CD14-positive monocyte (primary cell): ENCODE results near the gene CD300E. TPM values are rescaled to one million over a fixed set of nuclear protein-coding genes. Genes with fewer than 3 reads are reported as not detected.
A peak's percentile ranks its signal among the peaks of the same experiment; 100 is the strongest.
"Not testable (repeated sequence)": the region's sequence is repeated elsewhere in the genome, so short reads cannot be mapped to it uniquely, and the experiment has no call there.

Experiments
- DNase-seq, 3 donors: peaks; one replicate each; pipeline ENCODE4 v3.0.0-alpha.2; 2011 to 2022
- H2AFZ ChIP-seq: 2 replicates; pipeline ENCODE4 v1.6.0; 2012; ENCODE audit warnings: mild to moderate bottlenecking, low read depth, low read length, inconsistent platforms; ENCODE audit not compliant: insufficient read depth, poor library complexity, severe bottlenecking
- H3K27ac ChIP-seq, 2 donors: 1 replicate in 1 of 2; 2 replicates in 1 of 2; pipeline ENCODE4 v1.5.1; 2012 to 2013; ENCODE audit warnings: low read length in 2 of 2, control low read depth in 1 of 2, inconsistent platforms in 1 of 2, low read depth in 1 of 2, mild to moderate bottlenecking in 1 of 2
- H3K27me3 ChIP-seq, 2 donors: one replicate each; pipeline versions ENCODE4 v1.6.0 to v1.6.1; 2011 to 2013; ENCODE audit warnings: low read length in 2 of 2; ENCODE audit not compliant: control insufficient read depth in 2 of 2, insufficient read depth in 2 of 2
- H3K36me3 ChIP-seq, 2 donors: replicated peaks in 1 of 2; 1 replicate in 1 of 2; 2 replicates in 1 of 2; pipeline versions ENCODE4 v1.5.1 to v1.6.1; 2012 to 2013; ENCODE audit warnings: low read length in 2 of 2, control low read depth in 1 of 2, inconsistent platforms in 1 of 2, mild to moderate bottlenecking in 1 of 2; ENCODE audit not compliant: insufficient read depth in 2 of 2, control insufficient read depth in 1 of 2
- H3K4me1 ChIP-seq, 2 donors: 1 replicate in 1 of 2; 2 replicates in 1 of 2; pipeline versions ENCODE4 v1.5.1 to v1.6.1; 2012 to 2013; ENCODE audit warnings: low read length in 2 of 2, control low read depth in 1 of 2, inconsistent platforms in 1 of 2, mild to moderate bottlenecking in 1 of 2, moderate library complexity in 1 of 2; ENCODE audit not compliant: insufficient read depth in 2 of 2, control insufficient read depth in 1 of 2
- H3K4me2 ChIP-seq: replicated peaks from 2 replicates; pipeline ENCODE3; 2012; ENCODE audit warnings: low read length, moderate library complexity, mild to moderate bottlenecking; ENCODE audit not compliant: poor library complexity, severe bottlenecking; ENCODE audit errors: extremely low read depth
- H3K4me3 ChIP-seq, 3 experiments: fragments of 200-600 bp in 1 of 3; sonication (generic) in 1 of 3; replicated peaks in 1 of 3; 1 replicate in 2 of 3; 2 replicates in 1 of 3; pipeline ENCODE4 v1.5.1; 2011 to 2013; ENCODE audit warnings: low read length in 3 of 3, mild to moderate bottlenecking in 3 of 3, control low read depth in 2 of 3, low read depth in 2 of 3, inconsistent platforms in 1 of 3, moderate library complexity in 1 of 3
- H3K79me2 ChIP-seq: 2 replicates; pipeline ENCODE4 v1.6.0; 2012; ENCODE audit warnings: mild to moderate bottlenecking, control low read depth, inconsistent platforms, low read length, moderate library complexity; ENCODE audit not compliant: insufficient read depth
- H3K9ac ChIP-seq: 2 replicates; pipeline ENCODE4 v1.6.0; 2017; ENCODE audit warnings: low read length, mild to moderate bottlenecking; ENCODE audit not compliant: insufficient read depth, poor library complexity, severe bottlenecking
- H3K9me3 ChIP-seq, 2 donors: replicated peaks in 1 of 2; 1 replicate in 1 of 2; 2 replicates in 1 of 2; pipeline versions ENCODE4 v1.5.1 to v1.6.1; 2012 to 2013; ENCODE audit warnings: low read length in 2 of 2, control low read depth in 1 of 2; ENCODE audit not compliant: control insufficient read depth in 1 of 2, insufficient read depth in 1 of 2
- H4K20me1 ChIP-seq: 2 replicates; pipeline ENCODE4 v1.6.0; 2012; ENCODE audit warnings: mild to moderate bottlenecking, low read length, control low read depth, moderate library complexity; ENCODE audit not compliant: insufficient read depth
- H3K27ac Mint-ChIP-seq, 7 donors: one replicate each; pipeline ENCODE4 v1.8.0; 2020; ENCODE audit warnings: mild to moderate bottlenecking in 7 of 7, mixed read lengths in 7 of 7, moderate library complexity in 6 of 7, inconsistent platforms in 2 of 7
- H3K27me3 Mint-ChIP-seq, 3 donors: one replicate each; pipeline ENCODE4 v1.8.0; 2021 to 2022; ENCODE audit warnings: low read depth in 3 of 3, mild to moderate bottlenecking in 3 of 3, mixed read lengths in 3 of 3, moderate library complexity in 3 of 3, inconsistent platforms in 1 of 3
- H3K36me3 Mint-ChIP-seq, 2 donors: one replicate each; pipeline ENCODE4 v1.8.0; 2020; ENCODE audit warnings: mixed read lengths in 2 of 2, inconsistent platforms in 1 of 2, mild to moderate bottlenecking in 1 of 2
- H3K4me1 Mint-ChIP-seq: one replicate; pipeline ENCODE4 v1.8.0; 2020; ENCODE audit warnings: mild to moderate bottlenecking, mixed read lengths
- H3K4me3 Mint-ChIP-seq, 2 donors: one replicate each; pipeline ENCODE4 v1.8.0; 2020; ENCODE audit warnings: mild to moderate bottlenecking in 2 of 2, mixed read lengths in 2 of 2, moderate library complexity in 1 of 2
- H3K9me3 Mint-ChIP-seq, 7 donors: one replicate each; pipeline ENCODE4 v1.8.0; 2020 to 2022; ENCODE audit warnings: mixed read lengths in 7 of 7, mild to moderate bottlenecking in 6 of 7, moderate library complexity in 6 of 7, inconsistent platforms in 2 of 7
- WGBS: methylation state at CpG from one replicate; pipeline ENCODE4 v1.1.5; 2013; ENCODE audit warnings: missing lambda C conversion rate; ENCODE audit not compliant: insufficient coverage; 5-methylcytosine and 5-hydroxymethylcytosine counted together
- intact Hi-C, 2 donors: fragments of 100-400 bp; cut with micrococcal nuclease; formaldehyde crosslinking; loops; one replicate each; pipeline versions ENCODE4 v1.15.0 to v1.15.1; 2023
- polyA plus RNA-seq, 3 donors: library from polyadenylated mRNA; depleted of rRNA in 1 of 3; unstranded in 2 of 3; stranded (reverse) in 1 of 3; fragments of 300-500 nt in 2 of 3; fragments of >200 nt in 1 of 3; fragmentation: Illumina TruSeq in 2 of 3; gene quantifications; 1 replicate in 2 of 3; 2 replicates in 1 of 3; pipeline ENCODE4 v1.2.3, GENCODE V29; 2012 to 2021
- TF ChIP-seq, protein P1 (sequence below): fragments of 200-600 bp; IDR thresholded peaks from one replicate; pipeline ENCODE4 v1.8.0; 2022; ENCODE audit warnings: antibody characterized with exemption, mild to moderate bottlenecking

Gene CD300E
- polyA plus RNA-seq, 3 donors = 65.0 to 228 (median 122) TPM

DNA sequence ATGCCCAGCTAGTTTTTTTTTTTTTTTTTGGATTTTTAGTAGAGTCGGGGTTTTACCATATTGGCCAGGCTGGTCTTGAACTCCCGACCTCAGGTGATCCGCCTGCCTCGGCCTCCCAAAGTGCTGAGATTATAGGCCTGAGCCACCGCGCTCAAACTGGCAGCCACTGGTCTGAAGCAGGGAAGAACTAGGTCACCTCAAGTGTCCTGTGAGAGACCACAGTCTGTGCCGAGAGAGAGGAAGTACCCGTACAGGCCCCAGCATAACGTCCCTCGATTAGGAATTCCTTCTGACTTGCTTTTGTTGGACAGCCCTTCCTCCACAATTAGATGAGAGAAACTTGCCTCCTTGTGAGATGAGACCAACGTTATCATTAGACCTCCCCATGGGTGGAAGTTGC is 13.7 kb upstream of the CD300E start:
- TF ChIP-seq, protein P1, sequence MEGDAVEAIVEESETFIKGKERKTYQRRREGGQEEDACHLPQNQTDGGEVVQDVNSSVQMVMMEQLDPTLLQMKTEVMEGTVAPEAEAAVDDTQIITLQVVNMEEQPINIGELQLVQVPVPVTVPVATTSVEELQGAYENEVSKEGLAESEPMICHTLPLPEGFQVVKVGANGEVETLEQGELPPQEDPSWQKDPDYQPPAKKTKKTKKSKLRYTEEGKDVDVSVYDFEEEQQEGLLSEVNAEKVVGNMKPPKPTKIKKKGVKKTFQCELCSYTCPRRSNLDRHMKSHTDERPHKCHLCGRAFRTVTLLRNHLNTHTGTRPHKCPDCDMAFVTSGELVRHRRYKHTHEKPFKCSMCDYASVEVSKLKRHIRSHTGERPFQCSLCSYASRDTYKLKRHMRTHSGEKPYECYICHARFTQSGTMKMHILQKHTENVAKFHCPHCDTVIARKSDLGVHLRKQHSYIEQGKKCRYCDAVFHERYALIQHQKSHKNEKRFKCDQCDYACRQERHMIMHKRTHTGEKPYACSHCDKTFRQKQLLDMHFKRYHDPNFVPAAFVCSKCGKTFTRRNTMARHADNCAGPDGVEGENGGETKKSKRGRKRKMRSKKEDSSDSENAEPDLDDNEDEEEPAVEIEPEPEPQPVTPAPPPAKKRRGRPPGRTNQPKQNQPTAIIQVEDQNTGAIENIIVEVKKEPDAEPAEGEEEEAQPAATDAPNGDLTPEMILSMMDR = no peak
- Histone ChIP-seq H3K27ac (peak overlapping the region; percentile 99 to 100), H3K4me2 (no peak overlapping the region), H3K27me3 (no peaks in the 10 kb centered on the region), H3K9ac (peak overlapping the region; percentile 83), H4K20me1 (no peaks in the 10 kb centered on the region), H3K79me2 (no peaks in the 10 kb centered on the region), H2AFZ (no peak overlapping the region), H3K9me3 (no peaks in the 10 kb centered on the region), H3K4me3 (peak overlapping the region in 1 of 3 experiments; percentile 24), H3K36me3 (no peaks in the 10 kb centered on the region), H3K4me1 (peaks cover 100% of the 10 kb centered on the region in 2 donors)
- Mint-ChIP-seq H3K36me3 (peaks cover 5 to 12% of the 10 kb centered on the region in 2 donors), H3K27ac (peak overlapping the region; percentile 99 to 100 (median 100)), H3K4me1 (peaks cover 93% of the 10 kb centered on the region), H3K9me3 (no peaks in the 10 kb centered on the region), H3K4me3 (no peak overlapping the region), H3K27me3 (peaks cover 0 to 2% (median 0%) of the 10 kb centered on the region in 3 donors)
- 30% methylated on average over 7 of the region's 11 CpGs for WGBS
- intact Hi-C loops = no loop called here
- peak; percentile 61 to 83 (median 79) for DNase-seq

DNA sequence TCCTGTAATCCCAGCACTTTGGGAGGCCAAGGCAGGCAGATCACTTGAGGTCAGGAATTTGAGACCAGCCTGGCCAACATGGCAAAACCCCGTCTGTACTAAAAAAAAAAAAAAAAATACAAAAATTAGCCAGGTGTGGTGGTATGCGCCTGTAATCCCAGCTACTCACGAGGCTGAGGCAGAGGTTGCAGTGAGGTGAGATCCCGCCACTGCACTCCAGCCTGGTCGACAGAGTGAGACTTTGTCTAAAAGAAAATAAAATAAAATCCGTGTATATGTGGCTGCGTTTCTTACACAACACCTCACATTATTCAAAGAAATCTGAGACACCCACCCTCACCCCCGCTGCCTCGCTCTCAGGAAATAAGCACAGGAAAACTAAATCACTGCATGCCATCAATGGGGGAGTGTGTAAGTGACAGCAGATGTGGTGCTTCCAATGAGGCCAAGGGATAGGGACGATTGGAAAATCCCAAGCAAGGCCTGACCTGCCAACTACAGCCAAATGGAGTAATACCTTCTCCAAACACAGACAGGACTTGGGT is 13.1 kb upstream of the CD300E start:
- H3K4me2 ChIP-seq, H3K9me3 Mint-ChIP-seq, intact Hi-C loops, H3K4me3 ChIP-seq, H4K20me1 ChIP-seq, H3K27me3 Mint-ChIP-seq, H3K36me3 ChIP-seq, H2AFZ ChIP-seq, H3K9me3 ChIP-seq, H3K79me2 ChIP-seq, DNase-seq, H3K27me3 ChIP-seq: not testable (repeated sequence)
- Mint-ChIP-seq H3K27ac (peak overlapping the region; percentile 99 to 100 (median 100)), H3K36me3 (peaks cover 2 to 11% of the 10 kb centered on the region in 2 donors), H3K4me3 (peak overlapping the region in 1 of 2 donors; percentile 23), H3K4me1 (peaks cover 93% of the 10 kb centered on the region)
- Histone ChIP-seq H3K9ac (peak overlapping the region; percentile 83), H3K4me1 (peaks cover 100% of the 10 kb centered on the region in 2 donors), H3K27ac (peak overlapping the region; percentile 99 to 100)
- no CpG with 5 or more reads among the region's 10 CpGs for WGBS
